HepG2 (cell line): ENCODE measurements around the gene CBLC. TPM values are rescaled to one million over a fixed set of nuclear protein-coding genes. Genes with fewer than 3 reads are reported as not detected.
A peak's percentile ranks its signal among the peaks of the same experiment; 100 is the strongest.

Experiments
- ATAC-seq: fragments of 200-7000 bp; cut with Tn5 transposase; 3 replicates; pipeline ENCODE4 v1.9.1; 2020; ENCODE audit warnings: mild to moderate bottlenecking, moderate library complexity
- BruUV-seq: library from RNA; stranded (reverse); fragments of 400-500 nt; replicated peaks from 2 replicates; lab custom pipeline; 2021; lab: Mats Ljungman, UMichigan
- CTCF ChIA-PET: fragments of 300-600 bp; formaldehyde crosslinking; extraction: SDS; loops from one replicate; lab custom pipeline; 2021; ENCODE audit warnings: low total read pairs, inconsistent platforms, low intra/inter-chr PET ratio; lab: Yijun Ruan, JAX
- POLR2A ChIA-PET: fragments of 350-600 bp; sonication (Branson Sonifier 250); formaldehyde crosslinking; loops from one replicate; lab custom pipeline; 2020; ENCODE audit warnings: antibody characterized with exemption, inconsistent platforms; lab: Yijun Ruan, JAX
- DNase-seq: peaks from one replicate; pipeline ENCODE4 v3.0.0-alpha.2; 2015; ENCODE audit warnings: low spot score
- FAIRE-seq: peaks from 3 replicates; lab custom pipeline; 2011; peaks lifted over from hg19 to GRCh38; lab: Jason Lieb, UNC
- H2AFZ ChIP-seq: one replicate; pipeline ENCODE4 v1.6.1; 2011; ENCODE audit warnings: low read length, inconsistent platforms
- H3K27ac ChIP-seq: fragments of 300-600 bp; 3 replicates; pipeline ENCODE4 v1.8.0; 2011; ENCODE audit warnings: mixed run types, mild to moderate bottlenecking, mixed read lengths, low read length, inconsistent platforms; ENCODE audit not compliant: insufficient read depth; ENCODE audit errors: extremely low read length
- H3K27me3 ChIP-seq, 2 experiments: fragments of 200-600 bp in 1 of 2; 2 replicates in 1 of 2; 3 replicates in 1 of 2; pipeline versions ENCODE4 v1.6.0 to v1.8.0; 2011; ENCODE audit warnings: low read length in 2 of 2, mild to moderate bottlenecking in 2 of 2, moderate library complexity in 2 of 2, inconsistent platforms in 1 of 2; ENCODE audit not compliant: insufficient read depth in 2 of 2, control insufficient read depth in 1 of 2
- H3K36me3 ChIP-seq, 2 experiments: fragments of 200-600 bp in 1 of 2; replicated peaks in 1 of 2; 2 replicates in 1 of 2; 3 replicates in 1 of 2; pipeline versions ENCODE4 v1.5.1 to v1.8.0; 2011; ENCODE audit warnings: low read length in 2 of 2, inconsistent platforms in 1 of 2; ENCODE audit not compliant: insufficient read depth in 2 of 2, control insufficient read depth in 1 of 2
- H3K4me1 ChIP-seq: 2 replicates; pipeline ENCODE4 v1.5.1; 2012; ENCODE audit warnings: low read length, inconsistent platforms; ENCODE audit not compliant: insufficient read depth
- H3K4me2 ChIP-seq: 2 replicates; pipeline ENCODE4 v1.6.0; 2011; ENCODE audit warnings: low read depth, low read length, inconsistent platforms
- H3K4me3 ChIP-seq, 3 experiments: fragments of 200-600 bp in 1 of 3; sonication (generic), shearing (Covaris generic) in 1 of 3; replicated peaks in 1 of 3; 2 replicates each; pipeline ENCODE4 v1.5.1; 2011 to 2016; ENCODE audit warnings: low read length in 3 of 3, inconsistent platforms in 2 of 3, low read depth in 2 of 3, mild to moderate bottlenecking in 2 of 3, control low read depth in 1 of 3, mixed read lengths in 1 of 3; ENCODE audit not compliant: insufficient read depth in 1 of 3
- H3K79me2 ChIP-seq: one replicate; pipeline ENCODE4 v1.6.1; 2011; ENCODE audit warnings: low read length, inconsistent platforms; ENCODE audit not compliant: insufficient read depth
- H3K9ac ChIP-seq: 2 replicates; pipeline ENCODE4 v1.6.0; 2011; ENCODE audit warnings: mild to moderate bottlenecking, low read depth, low read length, inconsistent platforms; ENCODE audit not compliant: insufficient read depth
- H3K9me3 ChIP-seq: 2 replicates; pipeline ENCODE4 v1.5.1; 2012; ENCODE audit warnings: mild to moderate bottlenecking, low read length
- H4K20me1 ChIP-seq: 2 replicates; pipeline ENCODE4 v1.6.0; 2011; ENCODE audit warnings: inconsistent platforms, mild to moderate bottlenecking, low read length, moderate library complexity; ENCODE audit not compliant: insufficient read depth
- CEBPZ ChIP-seq: IDR thresholded peaks from 2 replicates; pipeline ENCODE4 v1.6.1; 2012; ENCODE audit warnings: low read length, improper control_type of control experiment
- TBP ChIP-seq: sonication (generic); formaldehyde crosslinking; IDR thresholded peaks from 2 replicates; pipeline ENCODE4 v1.5.0; 2020; ENCODE audit warnings: missing genetic modification reagents
- ZNF354B ChIP-seq: sonication (generic); formaldehyde crosslinking; IDR thresholded peaks from 2 replicates; pipeline ENCODE4 v1.8.0; 2022; ENCODE audit warnings: mild to moderate bottlenecking, missing genetic modification reagents
- ZNF446 ChIP-seq: sonication (generic); formaldehyde crosslinking; IDR thresholded peaks from 2 replicates; pipeline ENCODE4 v1.5.0; 2020; ENCODE audit warnings: mild to moderate bottlenecking, missing genetic modification reagents
- ZNF687 ChIP-seq: sonication (generic); formaldehyde crosslinking; IDR thresholded peaks from 2 replicates; pipeline ENCODE4 v1.5.1; 2020; ENCODE audit warnings: mild to moderate bottlenecking, missing genetic modification reagents, moderate library complexity
- ZNF766 ChIP-seq: sonication (generic); formaldehyde crosslinking; IDR thresholded peaks from 2 replicates; pipeline ENCODE4 v1.5.0; 2020; ENCODE audit warnings: missing genetic modification reagents, borderline replicate concordance
- ZSCAN22 ChIP-seq: sonication (generic); formaldehyde crosslinking; IDR thresholded peaks from 2 replicates; pipeline ENCODE4 v1.4.0; 2020; ENCODE audit warnings: mild to moderate bottlenecking, missing genetic modification reagents
- WGBS: methylation state at CpG from one replicate; pipeline ENCODE4 v1.1.6; 2017; ENCODE audit warnings: low lambda C conversion rate; 5-methylcytosine and 5-hydroxymethylcytosine counted together
- in situ Hi-C: cut with HindIII; loops from 2 replicates; pipeline ENCODE4 v1.10.0; 2017; ENCODE audit warnings: low pct_unique_long_range_greater_than_20kb; ENCODE audit not compliant: extremely low pct_ligation_motif_present
- intact Hi-C: fragments of 100-400 bp; cut with micrococcal nuclease; formaldehyde crosslinking; loops from one replicate; pipeline ENCODE4 v1.10.0; 2022; ENCODE audit not compliant: unreplicated experiment
- polyA plus RNA-seq, 8 experiments: library from polyadenylated mRNA; depleted of rRNA in 3 of 8; stranded (reverse) in 7 of 8; unstranded in 1 of 8; fragments of >200 nt; fragmentation: Illumina TruSeq in 4 of 8; extraction: Trizol in 4 of 8; gene quantifications; 2 replicates each; pipeline versions ENCODE4 v1.2.1 to v1.2.3, GENCODE V29; 2011 to 2016; ENCODE audit warnings: low read depth in 4 of 8, missing spikeins in 1 of 8, mixed read lengths in 1 of 8; ENCODE audit not compliant: insufficient read depth in 1 of 8
- total RNA-seq, 5 experiments: library from RNA; depleted of rRNA; stranded (reverse); fragments of >200 nt; fragmentation: Illumina TruSeq; extraction: Trizol; gene quantifications; 2 replicates each; pipeline ENCODE4 v1.2.3, GENCODE V29; 2016; ENCODE audit warnings: low read depth in 1 of 5
- TF ChIP-seq, protein P1 (sequence below), 2 experiments: IDR thresholded peaks; 2 replicates each; pipeline ENCODE4 v1.6.1; 2011 to 2012; ENCODE audit warnings: low read length in 2 of 2, borderline replicate concordance in 1 of 2, low read depth in 1 of 2, mild to moderate bottlenecking in 1 of 2, moderate library complexity in 1 of 2
- TF ChIP-seq, protein P2 (sequence below): sonication (generic); formaldehyde crosslinking; IDR thresholded peaks from 2 replicates; pipeline ENCODE4 v1.4.0; 2020; ENCODE audit warnings: low read depth, mild to moderate bottlenecking, missing genetic modification reagents

The CBLC gene
- total and polyA plus RNA-seq, 2 of the 13 experiments (the other 11 are each of a cell fraction or from before 2014, with no cell fraction given): 1.8 to 2.6 TPM

GRCh38 chr19:44758596-44758995 lies 19.1 kb upstream of the CBLC start:
- ChIA-PET CTCF (no interaction called here), POLR2A (interaction anchor here (0.6 kb wide), 1 partner anchor 34 kb away, joined by 3 read pairs; no protein-coding TSS in a partner anchor)
- no peaks in the 10 kb centered on the region for H3K9me3 ChIP-seq
- no peaks in the 10 kb centered on the region for H3K79me2 ChIP-seq
- WGBS: 98% methylated on average over 5 of the region's 9 CpGs
- in situ Hi-C loops: loop anchor here (5.0 kb wide), 1 partner anchor 36 kb away; no protein-coding TSS in a partner anchor
- H2AFZ ChIP-seq: no peak overlapping the region
- FAIRE-seq: no peak
- peaks cover 11 to 20% of the 10 kb centered on the region in 2 experiments; a peak in 4 of 5 replicates for H3K36me3 ChIP-seq
- H3K4me1 ChIP-seq: peaks cover 31% of the 10 kb centered on the region
- ATAC-seq: no peak; the same call in 2 of the 3 replicates
- no peak for DNase-seq
- no peak overlapping the region for H3K4me2 ChIP-seq
- no peaks in the 10 kb centered on the region for H4K20me1 ChIP-seq
- no TSS peak for BruUV-seq
- intact Hi-C loops: no loop called here
- no peak overlapping the region for H3K9ac ChIP-seq
- H3K4me3 ChIP-seq: no peak overlapping the region
- H3K27ac ChIP-seq: no peak overlapping the region
- H3K27me3 ChIP-seq: no peaks in the 10 kb centered on the region
- TF ChIP-seq CEBPZ: no peak
- TF ChIP-seq ZNF766 (CRISPR knock-in tag): no peak
- no peak for TF ChIP-seq TBP (CRISPR knock-in tag)
- TF ChIP-seq, protein P1, sequence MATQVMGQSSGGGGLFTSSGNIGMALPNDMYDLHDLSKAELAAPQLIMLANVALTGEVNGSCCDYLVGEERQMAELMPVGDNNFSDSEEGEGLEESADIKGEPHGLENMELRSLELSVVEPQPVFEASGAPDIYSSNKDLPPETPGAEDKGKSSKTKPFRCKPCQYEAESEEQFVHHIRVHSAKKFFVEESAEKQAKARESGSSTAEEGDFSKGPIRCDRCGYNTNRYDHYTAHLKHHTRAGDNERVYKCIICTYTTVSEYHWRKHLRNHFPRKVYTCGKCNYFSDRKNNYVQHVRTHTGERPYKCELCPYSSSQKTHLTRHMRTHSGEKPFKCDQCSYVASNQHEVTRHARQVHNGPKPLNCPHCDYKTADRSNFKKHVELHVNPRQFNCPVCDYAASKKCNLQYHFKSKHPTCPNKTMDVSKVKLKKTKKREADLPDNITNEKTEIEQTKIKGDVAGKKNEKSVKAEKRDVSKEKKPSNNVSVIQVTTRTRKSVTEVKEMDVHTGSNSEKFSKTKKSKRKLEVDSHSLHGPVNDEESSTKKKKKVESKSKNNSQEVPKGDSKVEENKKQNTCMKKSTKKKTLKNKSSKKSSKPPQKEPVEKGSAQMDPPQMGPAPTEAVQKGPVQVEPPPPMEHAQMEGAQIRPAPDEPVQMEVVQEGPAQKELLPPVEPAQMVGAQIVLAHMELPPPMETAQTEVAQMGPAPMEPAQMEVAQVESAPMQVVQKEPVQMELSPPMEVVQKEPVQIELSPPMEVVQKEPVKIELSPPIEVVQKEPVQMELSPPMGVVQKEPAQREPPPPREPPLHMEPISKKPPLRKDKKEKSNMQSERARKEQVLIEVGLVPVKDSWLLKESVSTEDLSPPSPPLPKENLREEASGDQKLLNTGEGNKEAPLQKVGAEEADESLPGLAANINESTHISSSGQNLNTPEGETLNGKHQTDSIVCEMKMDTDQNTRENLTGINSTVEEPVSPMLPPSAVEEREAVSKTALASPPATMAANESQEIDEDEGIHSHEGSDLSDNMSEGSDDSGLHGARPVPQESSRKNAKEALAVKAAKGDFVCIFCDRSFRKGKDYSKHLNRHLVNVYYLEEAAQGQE (IDR thresholded peaks at IDR 0.05; ENCODE audit: borderline replicate concordance in 1 of 2, low read depth in 1 of 2, low read length in 2 of 2): no peak
- TF ChIP-seq ZNF687 (CRISPR knock-in tag): no peak
- no peak for TF ChIP-seq ZNF354B (CRISPR knock-in tag)
- TF ChIP-seq, protein P2, sequence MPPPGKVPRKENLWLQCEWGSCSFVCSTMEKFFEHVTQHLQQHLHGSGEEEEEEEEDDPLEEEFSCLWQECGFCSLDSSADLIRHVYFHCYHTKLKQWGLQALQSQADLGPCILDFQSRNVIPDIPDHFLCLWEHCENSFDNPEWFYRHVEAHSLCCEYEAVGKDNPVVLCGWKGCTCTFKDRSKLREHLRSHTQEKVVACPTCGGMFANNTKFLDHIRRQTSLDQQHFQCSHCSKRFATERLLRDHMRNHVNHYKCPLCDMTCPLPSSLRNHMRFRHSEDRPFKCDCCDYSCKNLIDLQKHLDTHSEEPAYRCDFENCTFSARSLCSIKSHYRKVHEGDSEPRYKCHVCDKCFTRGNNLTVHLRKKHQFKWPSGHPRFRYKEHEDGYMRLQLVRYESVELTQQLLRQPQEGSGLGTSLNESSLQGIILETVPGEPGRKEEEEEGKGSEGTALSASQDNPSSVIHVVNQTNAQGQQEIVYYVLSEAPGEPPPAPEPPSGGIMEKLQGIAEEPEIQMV: no peak
- TF ChIP-seq ZSCAN22: peak; percentile 96
- no peak for TF ChIP-seq ZNF446 (CRISPR knock-in tag)
